TTC549 (cell line): ENCODE measurements around the gene RASSF9.

Source experiments
- FAIRE-seq: peaks from 2 replicates; lab custom pipeline; 2012; peaks lifted over from hg19 to GRCh38; lab: Jason Lieb, UNC

RASSF9 gene

DNA sequence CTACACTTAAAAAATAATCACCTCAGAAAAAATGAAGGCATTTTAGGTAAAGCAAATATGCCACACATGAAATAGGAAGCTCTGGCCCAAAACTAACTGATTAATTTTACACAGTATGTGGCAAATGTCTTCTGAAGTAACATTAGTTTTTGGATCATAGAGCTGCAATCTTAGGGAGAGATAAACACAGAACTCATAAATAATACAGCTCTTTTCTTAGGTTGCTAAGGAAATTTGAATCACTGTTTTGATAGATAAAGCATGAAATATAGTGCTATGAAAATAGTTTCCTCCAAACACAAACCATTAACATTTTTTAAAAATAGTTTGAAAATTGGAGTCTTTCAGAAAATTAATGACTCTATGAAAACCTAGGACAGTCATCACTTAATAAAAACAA lies 15.0 kb downstream of the RASSF9 start:
- no peak for FAIRE-seq

DNA sequence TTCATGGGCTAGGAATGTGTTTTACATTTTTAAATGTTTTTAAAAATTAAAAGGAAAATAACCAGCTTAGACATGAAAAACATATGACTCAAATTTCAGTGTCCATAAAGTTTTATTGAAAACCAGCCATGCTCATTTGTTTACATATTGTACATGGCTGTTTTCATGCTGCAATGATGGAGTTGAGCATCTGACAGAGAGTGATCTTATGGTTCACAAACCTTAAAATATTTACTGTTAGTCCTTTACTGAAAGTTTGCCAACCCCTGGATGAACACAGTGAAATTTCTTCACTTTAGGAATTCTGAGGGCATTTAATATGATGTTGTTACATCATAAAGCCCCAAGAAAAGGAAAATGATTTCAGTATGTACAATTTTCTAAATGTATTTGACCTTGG lies 16.1 kb downstream of the RASSF9 start:
- FAIRE-seq, result no peak

DNA sequence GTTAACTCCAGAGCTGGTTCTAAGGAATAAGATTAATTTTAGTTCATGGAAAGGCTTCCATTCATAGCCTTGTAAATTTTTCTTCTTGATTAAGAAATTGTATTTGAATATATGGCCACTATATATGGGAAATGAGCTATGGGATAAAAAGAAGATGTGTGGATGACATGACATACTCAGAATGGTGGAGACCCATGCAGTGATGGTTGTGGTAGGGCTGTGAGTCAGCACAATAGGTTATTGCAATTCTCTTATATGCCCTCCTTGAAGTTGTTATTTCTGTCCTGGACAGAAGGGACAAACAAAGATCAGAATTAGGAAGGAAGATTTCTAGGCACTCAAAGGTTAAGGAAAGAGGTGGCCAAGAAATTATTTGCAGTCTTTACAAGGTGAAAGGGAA lies 21.5 kb downstream of the RASSF9 start:
- FAIRE-seq, result no peak

DNA sequence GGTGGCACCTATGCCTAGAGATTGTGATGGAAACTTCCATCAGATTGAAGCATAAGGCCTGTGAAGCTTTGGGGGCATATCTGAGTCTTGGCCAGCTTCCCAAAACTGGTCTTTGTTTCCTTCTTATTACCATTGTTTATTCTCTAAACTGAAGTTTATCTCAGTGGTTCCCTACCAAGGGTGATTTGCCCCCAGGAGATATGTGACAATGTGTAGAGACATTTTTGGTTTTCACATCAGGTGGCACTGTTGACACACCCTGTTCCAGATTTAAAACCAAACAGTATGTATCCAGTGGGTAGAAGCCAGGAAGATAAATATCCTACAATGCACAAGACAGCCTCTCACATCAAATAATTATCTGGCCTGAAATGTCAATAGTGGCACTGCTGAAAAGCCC lies 22.1 kb downstream of the RASSF9 start:
- FAIRE-seq, result no peak

DNA sequence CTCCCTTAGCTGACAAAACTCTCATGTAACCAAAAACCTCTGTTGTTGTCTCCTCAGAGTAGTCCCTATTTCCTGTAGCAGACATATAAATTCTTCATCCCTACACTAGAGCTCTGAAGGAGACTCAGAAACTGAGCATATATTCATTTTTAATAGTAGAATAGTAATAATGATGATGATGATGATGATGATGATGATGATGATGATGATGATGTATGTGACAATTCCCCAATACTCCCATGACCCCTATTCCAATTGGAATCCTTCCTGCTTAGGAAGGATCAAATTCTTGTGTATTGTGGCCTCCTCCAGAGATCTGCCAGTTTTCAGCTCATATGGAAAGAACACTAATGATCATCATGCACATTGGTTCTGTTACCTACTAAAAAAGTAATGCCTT lies 26.7 kb downstream of the RASSF9 start:
- no peak for FAIRE-seq

DNA sequence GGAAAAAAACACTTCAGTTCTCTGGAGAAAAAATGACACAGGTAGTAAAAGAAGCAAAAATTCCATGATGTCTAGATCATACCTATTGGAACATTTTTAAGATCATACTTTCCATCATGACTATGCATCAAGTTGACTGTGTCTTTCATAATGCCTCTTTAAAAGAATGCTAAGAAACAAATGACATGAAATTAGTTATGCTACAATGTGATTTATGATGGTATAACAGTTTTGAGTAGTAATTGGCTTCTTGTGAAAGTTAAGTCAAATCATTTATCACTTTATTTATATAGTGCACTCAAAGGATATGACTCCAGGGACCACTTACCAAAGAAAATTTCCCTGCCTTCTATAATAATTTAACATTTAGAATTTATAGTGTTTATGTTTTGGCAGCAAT lies 28.5 kb downstream of the RASSF9 start:
- FAIRE-seq, result no peak

DNA sequence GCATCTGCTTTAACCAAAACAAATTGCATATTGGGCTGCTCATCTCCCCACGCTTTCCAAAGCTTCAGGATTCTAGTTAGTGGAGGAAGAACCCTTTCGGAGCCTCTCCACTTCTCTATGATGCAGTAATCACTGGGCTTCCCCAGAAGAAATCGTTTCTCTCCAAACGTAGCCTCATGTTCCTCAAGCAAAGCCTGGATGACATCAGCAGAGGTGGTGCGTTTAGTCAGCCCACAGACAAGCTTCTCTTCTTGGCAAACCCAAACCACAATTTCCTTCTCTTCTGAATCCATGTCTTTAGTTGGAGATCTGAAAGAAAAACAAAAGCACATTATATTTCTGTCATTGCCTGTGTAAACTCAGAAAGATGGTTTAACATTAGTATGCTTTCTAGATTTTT lies 30.6 kb downstream of the RASSF9 start:
- no peak for FAIRE-seq

DNA sequence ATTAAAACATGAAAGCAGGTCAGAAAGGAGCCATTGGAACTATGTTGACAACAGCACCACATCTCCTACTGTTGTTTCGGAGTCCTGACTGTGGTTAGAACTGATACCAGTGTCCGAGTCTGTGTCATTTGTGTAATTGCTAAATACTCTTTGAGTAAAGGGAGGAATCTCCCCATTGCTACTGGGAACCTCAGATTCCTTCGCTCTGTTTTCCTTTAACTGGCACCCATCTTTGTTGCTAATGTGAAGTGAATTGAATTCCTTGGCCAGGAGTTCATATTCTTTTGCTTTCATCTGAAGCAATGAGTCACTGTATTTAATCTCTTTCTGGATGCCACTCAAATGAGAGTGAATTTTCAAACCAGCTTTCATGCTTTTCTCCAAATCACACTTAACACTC lies 31.5 kb downstream of the RASSF9 start:
- no peak for FAIRE-seq

DNA sequence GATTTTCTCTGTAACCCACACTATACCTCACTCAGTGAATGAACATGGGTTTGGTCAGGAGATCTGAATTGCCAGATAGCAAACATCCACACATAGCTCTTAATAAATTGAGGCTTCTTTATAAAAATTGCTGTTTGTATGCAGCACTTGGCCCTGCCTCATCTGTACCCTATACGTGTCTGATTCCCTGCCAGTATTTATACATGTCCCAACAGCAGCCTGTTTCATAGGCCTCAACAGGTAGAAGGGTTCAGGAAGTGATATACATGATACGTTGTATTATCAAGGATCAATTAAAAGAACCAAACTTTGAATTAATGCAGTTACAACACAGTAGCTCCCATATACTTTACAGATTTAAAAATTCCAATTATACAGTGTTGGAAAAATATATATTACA lies 32.3 kb downstream of the RASSF9 start:
- no peak for FAIRE-seq

DNA sequence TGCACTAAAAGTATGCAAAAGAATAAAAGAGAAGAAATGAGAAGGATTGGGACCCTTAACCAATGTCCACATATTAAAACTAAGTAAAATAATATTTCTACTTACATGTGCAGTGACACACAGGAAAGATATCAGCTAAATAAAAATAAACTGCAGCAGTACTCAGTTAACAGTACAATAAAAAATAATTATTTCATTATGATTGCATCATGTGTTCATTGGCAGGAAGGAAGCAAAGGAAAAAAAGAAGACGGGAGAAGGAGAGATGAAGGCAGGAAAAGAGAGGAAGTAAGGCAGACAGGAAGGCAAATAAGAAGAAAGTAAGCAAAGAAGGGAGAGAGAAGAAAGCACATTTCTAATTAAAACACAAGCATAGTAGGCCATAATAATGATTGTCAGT lies 33.0 kb downstream of the RASSF9 start:
- FAIRE-seq, result no peak

DNA sequence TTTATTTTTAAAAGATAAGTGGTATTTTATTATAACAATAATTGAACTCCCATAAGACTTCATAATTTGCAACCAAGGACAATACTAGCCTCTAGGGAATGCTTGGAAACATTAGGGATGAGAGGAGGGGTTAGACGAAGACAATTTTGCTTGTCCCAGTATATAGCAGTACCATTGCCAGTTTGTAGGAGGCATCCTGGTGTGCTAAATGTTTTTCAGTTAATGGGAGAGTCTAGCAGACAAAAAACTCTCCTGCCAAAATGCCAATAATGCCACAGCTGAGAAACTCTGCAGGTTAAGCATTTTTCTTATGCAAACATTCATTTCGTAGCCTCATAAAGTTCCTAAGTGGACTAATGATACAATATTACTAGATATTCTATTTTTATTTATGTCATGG lies 38.1 kb downstream of the RASSF9 start:
- FAIRE-seq, result no peak

DNA sequence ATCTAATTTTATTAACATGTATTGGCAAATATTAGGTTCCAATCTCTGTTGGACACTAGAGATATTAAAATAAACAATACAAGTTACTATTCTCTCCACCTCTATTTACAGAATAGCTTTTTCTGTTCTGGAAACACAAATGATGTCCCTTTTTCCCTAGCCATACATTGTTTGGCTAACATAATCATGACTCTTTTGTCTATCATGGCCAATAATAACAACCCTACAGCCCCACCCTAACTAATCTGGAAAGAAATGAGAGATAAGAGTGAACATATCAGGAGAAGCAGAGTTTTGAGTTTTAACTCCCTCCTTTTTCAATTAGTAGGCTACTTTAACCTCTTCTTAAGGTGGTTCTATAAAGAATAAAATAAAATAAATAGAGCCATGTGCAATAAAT lies 40.2 kb downstream of the RASSF9 start:
- FAIRE-seq, result no peak

DNA sequence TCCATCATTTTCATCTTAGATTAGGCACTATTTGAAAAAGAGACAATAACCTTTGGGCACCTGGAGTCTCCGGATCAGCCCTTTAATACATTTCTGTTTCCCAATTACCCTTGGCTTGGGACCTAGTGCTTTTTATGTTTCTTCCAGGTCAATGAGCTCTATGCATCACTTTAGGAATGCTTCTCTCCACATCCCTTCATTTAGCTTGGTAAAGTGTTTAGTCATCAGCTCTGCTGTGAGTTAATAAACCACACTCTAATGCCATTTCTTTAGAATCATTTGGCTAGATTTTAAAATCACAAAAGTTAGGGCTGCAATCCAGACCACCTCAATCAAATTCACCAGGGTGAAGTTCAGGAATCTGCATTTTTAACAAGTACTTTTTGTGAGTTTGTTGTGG lies 41.7 kb downstream of the RASSF9 start:
- no peak for FAIRE-seq

DNA sequence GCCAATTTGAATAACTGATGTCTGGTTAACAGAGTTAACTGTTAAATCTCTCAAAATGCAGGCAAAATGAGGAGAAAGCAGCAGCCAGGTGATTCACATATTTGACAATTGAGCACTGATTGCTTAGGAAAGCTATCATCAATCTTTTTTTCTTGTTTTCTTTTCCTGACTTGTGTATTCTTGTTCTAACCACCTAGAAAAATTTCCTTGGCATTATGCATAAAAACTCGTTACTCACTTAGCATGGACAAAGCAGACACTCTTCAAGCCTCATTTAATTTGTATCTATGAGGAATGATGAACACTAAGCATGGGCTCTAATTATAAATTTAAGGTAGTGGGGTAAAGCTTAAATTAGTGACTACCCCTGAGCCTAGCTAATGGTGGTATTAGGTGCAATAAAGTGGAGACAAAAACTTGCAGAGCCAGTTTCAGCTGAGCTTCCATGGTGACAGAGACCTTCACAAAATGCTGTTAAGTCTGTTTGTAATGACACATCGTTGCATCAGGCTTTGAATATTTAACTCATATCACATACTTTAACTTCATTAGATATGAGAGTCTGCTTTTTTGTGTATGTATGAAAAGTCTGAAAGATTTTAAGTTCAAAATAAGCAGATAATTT lies 52.0 kb downstream of the RASSF9 start:
- FAIRE-seq, result no peak

DNA sequence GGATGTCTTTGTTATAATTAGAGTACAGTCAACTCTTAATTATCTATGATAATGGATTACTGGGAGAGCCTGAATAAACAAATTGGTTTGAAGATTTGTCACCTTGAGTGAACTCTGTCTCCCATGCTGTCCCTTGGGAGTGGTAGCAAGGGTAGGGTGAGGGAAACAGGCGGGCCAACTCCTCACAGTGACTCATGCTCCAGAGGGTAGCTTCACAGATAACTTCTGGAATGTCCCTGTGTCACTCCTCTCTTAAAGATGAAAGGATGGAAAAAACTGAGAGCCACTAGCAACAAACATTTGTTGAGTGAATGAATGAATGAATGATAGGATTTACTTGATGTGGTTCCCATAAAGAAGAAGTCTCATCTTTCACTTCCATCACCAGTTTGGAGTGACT lies 53.5 kb downstream of the RASSF9 start:
- no peak for FAIRE-seq

DNA sequence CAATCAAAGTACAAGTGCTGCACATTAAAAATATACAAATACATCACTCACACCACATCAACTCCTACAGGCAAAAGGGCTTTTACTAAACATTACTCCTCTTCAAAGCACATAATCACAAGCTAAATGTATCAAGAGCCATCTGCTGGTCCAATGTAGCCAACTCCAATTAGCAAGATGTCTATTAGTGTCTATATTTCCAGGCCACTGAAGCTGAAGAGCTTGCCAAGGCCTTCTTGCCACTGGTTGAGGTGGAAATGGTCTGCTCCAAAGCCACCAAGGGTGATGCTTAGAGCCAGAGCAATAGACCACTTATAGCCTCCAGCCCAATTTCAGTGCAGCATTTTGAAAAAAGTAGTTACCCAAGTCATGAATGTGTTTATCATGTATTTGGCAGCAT lies 54.4 kb downstream of the RASSF9 start:
- no peak for FAIRE-seq

DNA sequence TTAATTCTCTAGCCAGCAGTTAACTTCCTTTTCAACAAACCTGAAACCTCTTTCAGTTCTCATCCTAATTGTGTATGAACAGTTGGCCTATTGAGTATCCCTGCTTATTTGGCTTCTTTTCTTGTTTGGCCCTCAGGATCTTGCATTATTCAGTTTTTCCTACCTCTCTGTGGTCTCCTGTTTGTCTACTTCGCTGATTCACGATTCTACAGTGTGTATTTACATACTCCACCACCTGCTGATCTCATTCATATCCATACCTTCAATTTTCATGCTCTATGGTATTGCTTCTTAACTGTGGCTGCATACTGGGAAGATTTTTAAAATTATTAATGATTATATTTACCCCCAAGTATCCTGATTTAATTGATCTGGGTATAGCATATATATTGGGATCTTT lies 56.4 kb downstream of the RASSF9 start:
- FAIRE-seq, result no peak

DNA sequence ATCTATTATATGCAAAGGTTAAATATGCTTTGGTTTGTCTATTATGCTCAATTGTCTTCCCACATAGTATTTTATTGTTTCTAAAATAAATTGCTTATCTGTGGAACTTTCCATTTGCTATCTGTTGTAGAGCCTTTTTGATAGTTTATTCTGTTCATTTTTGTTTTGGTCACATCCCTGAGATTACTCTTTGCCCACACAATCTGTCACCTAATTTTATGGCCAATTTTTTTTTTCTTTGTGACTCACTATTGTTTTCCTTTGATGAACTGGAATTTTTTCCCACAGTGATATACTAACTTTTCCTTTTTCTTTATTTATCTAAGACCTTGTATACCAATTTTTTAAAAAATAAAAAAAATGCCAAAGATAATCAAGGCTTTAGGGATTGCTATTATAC lies 61.1 kb downstream of the RASSF9 start:
- no peak for FAIRE-seq

DNA sequence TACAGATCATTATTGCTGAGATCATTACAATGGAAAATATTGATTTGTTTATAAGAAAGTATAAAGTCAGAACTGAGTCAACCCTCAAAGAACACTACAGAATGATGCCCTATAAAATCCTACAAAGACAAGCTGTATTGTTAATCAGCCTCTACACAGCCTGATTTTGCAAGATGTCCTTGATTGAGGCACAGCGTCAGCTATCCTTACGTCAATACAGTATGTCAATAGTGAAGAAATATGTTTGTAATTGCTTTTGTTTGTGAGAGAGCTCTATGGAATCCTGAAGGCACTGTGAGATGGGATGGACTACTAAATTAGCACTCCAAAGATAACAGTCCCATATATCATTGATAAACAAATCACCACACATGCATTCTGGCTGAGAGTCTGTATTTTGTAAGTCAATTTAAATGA lies 70.7 kb downstream of the RASSF9 start:
- FAIRE-seq, result no peak

DNA sequence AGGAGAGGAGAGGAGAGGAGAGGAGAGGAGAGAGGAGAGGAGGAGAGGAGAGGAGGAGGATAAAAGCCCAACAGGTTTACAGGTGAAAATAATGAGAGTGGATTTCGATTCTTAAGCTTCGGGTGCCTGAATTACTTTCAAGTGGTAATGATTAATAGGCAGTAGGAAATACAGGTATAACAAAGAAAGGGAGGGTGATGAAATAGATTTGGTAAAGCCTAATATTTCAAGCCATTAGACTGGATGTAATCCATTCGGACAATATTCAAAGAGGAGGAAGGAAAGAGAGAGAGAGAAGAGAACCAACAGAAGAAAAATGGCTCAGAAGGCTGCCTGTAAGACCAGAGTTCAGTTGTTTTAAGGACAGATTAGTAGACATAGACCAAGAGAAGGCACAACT lies 76.6 kb downstream of the RASSF9 start:
- FAIRE-seq, result no peak

DNA sequence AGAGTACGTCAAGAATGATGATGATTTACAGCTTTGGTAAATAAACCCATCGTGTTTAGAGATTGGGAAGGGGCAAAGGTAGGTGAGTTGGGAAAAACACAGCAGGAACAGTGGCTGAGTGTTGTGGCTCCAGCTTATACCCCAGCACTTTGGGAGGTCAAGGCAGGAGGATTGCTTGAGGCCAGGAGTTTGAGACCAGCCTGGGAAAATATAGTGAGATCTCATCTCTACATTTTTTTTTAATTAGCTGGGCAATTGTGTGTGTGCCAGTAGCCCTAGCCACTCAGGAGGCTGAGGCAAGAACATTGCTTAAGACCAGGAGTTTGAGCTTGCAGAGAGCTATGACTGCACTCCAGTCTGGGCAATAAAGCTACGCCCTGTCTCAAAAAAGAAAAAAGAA lies 77.1 kb downstream of the RASSF9 start:
- no peak for FAIRE-seq

DNA sequence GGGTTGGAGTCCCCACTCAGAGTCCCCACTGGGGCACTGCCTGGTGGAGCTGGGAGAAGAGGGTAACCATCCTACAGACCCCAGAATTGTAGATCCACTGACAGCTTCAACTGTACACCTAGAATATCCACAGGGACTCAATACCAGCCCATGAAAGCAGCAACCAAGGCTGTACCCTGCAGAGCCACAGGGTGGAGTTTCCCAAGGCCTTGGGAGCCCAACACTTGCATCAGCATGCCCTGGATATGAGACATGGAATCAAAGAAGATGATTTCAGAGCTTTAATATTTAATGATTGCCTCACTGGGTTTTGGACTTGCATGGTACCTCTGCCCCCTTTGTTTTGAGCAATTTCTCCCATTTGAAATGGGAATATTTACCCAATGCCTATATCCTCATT lies 80.4 kb downstream of the RASSF9 start:
- no peak for FAIRE-seq
